Measurements from ENCODE around the gene SP7.

- TF ChIP-seq CTCF (IDR thresholded peaks at IDR 0.05): no peak
- TF ChIP-seq POLR2A (IDR thresholded peaks at IDR 0.05): no peak
Observed at GRCh38 chr12:53292426-53292825, 43.7 kb downstream of the SP7 start.

Data from breast epithelium (tissue), 3 donors.